Activated naive CD8-positive, alpha-beta T cell (primary cell): Measurements from ENCODE around the gene LAMA2.
A peak's percentile ranks its signal among the peaks of the same experiment; 100 is the strongest.

Experiments
- H3K27ac Mint-ChIP-seq: one replicate; pipeline ENCODE4 v1.8.0; 2021; ENCODE audit warnings: mixed read lengths
- H3K27me3 Mint-ChIP-seq: one replicate; pipeline ENCODE4 v1.8.0; 2021; ENCODE audit warnings: mixed read lengths
- H3K36me3 Mint-ChIP-seq: one replicate; pipeline ENCODE4 v1.8.0; 2021; ENCODE audit warnings: mixed read lengths
- H3K4me1 Mint-ChIP-seq: one replicate; pipeline ENCODE4 v1.8.0; 2021; ENCODE audit warnings: low read depth, mixed read lengths
- H3K4me3 Mint-ChIP-seq: one replicate; pipeline ENCODE4 v1.8.0; 2021; ENCODE audit warnings: mild to moderate bottlenecking, mixed read lengths
- H3K9me3 Mint-ChIP-seq: one replicate; pipeline ENCODE4 v1.8.0; 2021; ENCODE audit warnings: low read depth, mixed read lengths

Gene LAMA2

GRCh38 chr6:129460221-129460620 lies 577.3 kb downstream of the LAMA2 start:
- no peaks in the 10 kb centered on the region for H3K9me3 Mint-ChIP-seq
- H3K4me3 Mint-ChIP-seq, result no peak overlapping the region
- no peaks in the 10 kb centered on the region for H3K36me3 Mint-ChIP-seq
- no peaks in the 10 kb centered on the region for H3K27me3 Mint-ChIP-seq
- no peak overlapping the region for H3K27ac Mint-ChIP-seq
- peaks cover 9% of the 10 kb centered on the region for H3K4me1 Mint-ChIP-seq

- no peak overlapping the region for H3K27ac Mint-ChIP-seq
- H3K9me3 Mint-ChIP-seq, result no peaks in the 10 kb centered on the region
- H3K27me3 Mint-ChIP-seq, result no peaks in the 10 kb centered on the region
- no peak overlapping the region for H3K4me3 Mint-ChIP-seq
- peaks cover 3% of the 10 kb centered on the region for H3K36me3 Mint-ChIP-seq
- peaks cover 5% of the 10 kb centered on the region for H3K4me1 Mint-ChIP-seq
Measured at GRCh38 chr6:129469070-129469662, 586.2 kb downstream of the LAMA2 start.

GRCh38 chr6:129472239-129472638 lies 589.3 kb downstream of the LAMA2 start:
- H3K27ac Mint-ChIP-seq, result no peak overlapping the region
- H3K9me3 Mint-ChIP-seq, result no peaks in the 10 kb centered on the region
- H3K4me1 Mint-ChIP-seq, result peaks cover 5% of the 10 kb centered on the region
- H3K4me3 Mint-ChIP-seq, result no peak overlapping the region
- H3K36me3 Mint-ChIP-seq, result peaks cover 3% of the 10 kb centered on the region
- H3K27me3 Mint-ChIP-seq, result no peaks in the 10 kb centered on the region

- Mint-ChIP-seq H3K27me3 (no peaks in the 10 kb centered on the region), H3K4me1 (no peaks in the 10 kb centered on the region), H3K9me3 (no peaks in the 10 kb centered on the region), H3K36me3 (peaks cover 3% of the 10 kb centered on the region), H3K4me3 (no peak overlapping the region), H3K27ac (no peak overlapping the region)
Measured at GRCh38 chr6:129473546-129473945, 590.6 kb downstream of the LAMA2 start.

- no peaks in the 10 kb centered on the region for H3K9me3 Mint-ChIP-seq
- H3K27ac Mint-ChIP-seq, result no peak overlapping the region
- H3K4me1 Mint-ChIP-seq, result no peaks in the 10 kb centered on the region
- H3K4me3 Mint-ChIP-seq, result no peak overlapping the region
- H3K27me3 Mint-ChIP-seq, result no peaks in the 10 kb centered on the region
- H3K36me3 Mint-ChIP-seq, result peaks cover 3% of the 10 kb centered on the region
Measured at GRCh38 chr6:129475477-129476247, 592.7 kb downstream of the LAMA2 start.

- Mint-ChIP-seq H3K27me3 (no peaks in the 10 kb centered on the region), H3K36me3 (peaks cover 3% of the 10 kb centered on the region), H3K4me3 (no peak overlapping the region), H3K4me1 (no peaks in the 10 kb centered on the region), H3K27ac (no peak overlapping the region), H3K9me3 (no peaks in the 10 kb centered on the region)
Measured at GRCh38 chr6:129476248-129476564, 593.3 kb downstream of the LAMA2 start.

GRCh38 chr6:129476810-129477209 lies 593.9 kb downstream of the LAMA2 start:
- Mint-ChIP-seq H3K9me3 (no peaks in the 10 kb centered on the region), H3K4me1 (no peaks in the 10 kb centered on the region), H3K27ac (no peak overlapping the region), H3K4me3 (no peak overlapping the region), H3K36me3 (peaks cover 3% of the 10 kb centered on the region), H3K27me3 (no peaks in the 10 kb centered on the region)

- Mint-ChIP-seq H3K4me1 (no peaks in the 10 kb centered on the region), H3K27ac (no peak overlapping the region), H3K36me3 (no peaks in the 10 kb centered on the region), H3K27me3 (no peaks in the 10 kb centered on the region), H3K4me3 (no peak overlapping the region), H3K9me3 (no peaks in the 10 kb centered on the region)
Measured at GRCh38 chr6:129478379-129478778, 595.4 kb downstream of the LAMA2 start.

GRCh38 chr6:129481706-129482105 lies 598.8 kb downstream of the LAMA2 start:
- no peaks in the 10 kb centered on the region for H3K36me3 Mint-ChIP-seq
- no peak overlapping the region for H3K4me3 Mint-ChIP-seq
- H3K27me3 Mint-ChIP-seq, result no peaks in the 10 kb centered on the region
- no peaks in the 10 kb centered on the region for H3K9me3 Mint-ChIP-seq
- peaks cover 12% of the 10 kb centered on the region for H3K4me1 Mint-ChIP-seq
- H3K27ac Mint-ChIP-seq, result no peak overlapping the region

GRCh38 chr6:129485746-129486145 lies 602.8 kb downstream of the LAMA2 start:
- Mint-ChIP-seq H3K4me3 (no peak overlapping the region), H3K4me1 (peaks cover 35% of the 10 kb centered on the region), H3K9me3 (no peaks in the 10 kb centered on the region), H3K27ac (peak overlapping the region; percentile 69), H3K36me3 (no peaks in the 10 kb centered on the region), H3K27me3 (no peaks in the 10 kb centered on the region)

- H3K4me3 Mint-ChIP-seq, result no peak overlapping the region
- no peak overlapping the region for H3K27ac Mint-ChIP-seq
- no peaks in the 10 kb centered on the region for H3K9me3 Mint-ChIP-seq
- H3K36me3 Mint-ChIP-seq, result no peaks in the 10 kb centered on the region
- no peaks in the 10 kb centered on the region for H3K27me3 Mint-ChIP-seq
- H3K4me1 Mint-ChIP-seq, result peaks cover 41% of the 10 kb centered on the region
Measured at GRCh38 chr6:129486327-129486726, 603.4 kb downstream of the LAMA2 start.

- peak overlapping the region; percentile 99 for H3K27ac Mint-ChIP-seq
- H3K9me3 Mint-ChIP-seq, result no peaks in the 10 kb centered on the region
- H3K27me3 Mint-ChIP-seq, result no peaks in the 10 kb centered on the region
- H3K4me3 Mint-ChIP-seq, result no peak overlapping the region
- H3K36me3 Mint-ChIP-seq, result no peaks in the 10 kb centered on the region
- H3K4me1 Mint-ChIP-seq, result peaks cover 54% of the 10 kb centered on the region
Measured at GRCh38 chr6:129488313-129488712, 605.4 kb downstream of the LAMA2 start.

GRCh38 chr6:129489215-129489765 lies 606.4 kb downstream of the LAMA2 start:
- H3K27ac Mint-ChIP-seq, result peak overlapping the region; percentile 99
- peaks cover 61% of the 10 kb centered on the region for H3K4me1 Mint-ChIP-seq
- H3K36me3 Mint-ChIP-seq, result no peaks in the 10 kb centered on the region
- H3K27me3 Mint-ChIP-seq, result no peaks in the 10 kb centered on the region
- H3K9me3 Mint-ChIP-seq, result no peaks in the 10 kb centered on the region
- peak overlapping the region; percentile 58 for H3K4me3 Mint-ChIP-seq

- peak overlapping the region; percentile 99 for H3K27ac Mint-ChIP-seq
- H3K4me3 Mint-ChIP-seq, result peak overlapping the region; percentile 81
- no peaks in the 10 kb centered on the region for H3K27me3 Mint-ChIP-seq
- H3K4me1 Mint-ChIP-seq, result peaks cover 72% of the 10 kb centered on the region
- no peaks in the 10 kb centered on the region for H3K9me3 Mint-ChIP-seq
- no peaks in the 10 kb centered on the region for H3K36me3 Mint-ChIP-seq
Measured at GRCh38 chr6:129490521-129491255, 607.8 kb downstream of the LAMA2 start.

- H3K36me3 Mint-ChIP-seq, result no peaks in the 10 kb centered on the region
- H3K9me3 Mint-ChIP-seq, result no peaks in the 10 kb centered on the region
- H3K4me3 Mint-ChIP-seq, result peak overlapping the region; percentile 81
- H3K27ac Mint-ChIP-seq, result peak overlapping the region; percentile 99
- no peaks in the 10 kb centered on the region for H3K27me3 Mint-ChIP-seq
- peaks cover 73% of the 10 kb centered on the region for H3K4me1 Mint-ChIP-seq
Measured at GRCh38 chr6:129491436-129491835, 608.5 kb downstream of the LAMA2 start.
